Calu3 (cell line): ENCODE data around the gene TSPAN11. TPM values are rescaled to one million over a fixed set of nuclear protein-coding genes. Genes with fewer than 3 reads are reported as not detected.

Experiments used
- BruUV-seq: library from RNA; stranded (reverse); fragments of 400-500 nt; replicated peaks from 2 replicates; lab custom pipeline; 2021; lab: Mats Ljungman, UMichigan
- CTCF ChIA-PET: fragments of 300-600 bp; sonication (Branson Sonifier 250); formaldehyde crosslinking; loops from one replicate; lab custom pipeline; 2022; ENCODE audit warnings: antibody characterized with exemption; lab: Charles Lee
- DNase-seq: peaks from one replicate; pipeline ENCODE4 v3.0.0; 2022
- H3K27ac Mint-ChIP-seq: one replicate; pipeline ENCODE4 v1.8.0; 2022; ENCODE audit warnings: mixed read lengths; ENCODE audit not compliant: unreplicated experiment
- H3K27me3 Mint-ChIP-seq: one replicate; pipeline ENCODE4 v1.8.0; 2022; ENCODE audit warnings: mixed read lengths; ENCODE audit not compliant: unreplicated experiment
- H3K36me3 Mint-ChIP-seq: one replicate; pipeline ENCODE4 v1.8.0; 2022; ENCODE audit warnings: mild to moderate bottlenecking, moderate library complexity, mixed read lengths; ENCODE audit not compliant: insufficient read depth, unreplicated experiment
- H3K4me1 Mint-ChIP-seq: one replicate; pipeline ENCODE4 v1.8.0; 2022; ENCODE audit warnings: mild to moderate bottlenecking, low read depth, mixed read lengths; ENCODE audit not compliant: unreplicated experiment
- H3K4me3 Mint-ChIP-seq: one replicate; pipeline ENCODE4 v1.8.0; 2022; ENCODE audit warnings: mild to moderate bottlenecking, low read depth, moderate library complexity, mixed read lengths; ENCODE audit not compliant: unreplicated experiment
- H3K9me3 Mint-ChIP-seq: one replicate; pipeline ENCODE4 v1.8.0; 2022; ENCODE audit warnings: low read depth, mixed read lengths; ENCODE audit not compliant: unreplicated experiment
- intact Hi-C: fragments of 100-400 bp; cut with micrococcal nuclease; formaldehyde crosslinking; loops from one replicate; pipeline ENCODE4 v1.10.0; 2022; ENCODE audit not compliant: unreplicated experiment
- total RNA-seq: library from RNA; stranded (reverse); gene quantifications from 2 replicates; pipeline ENCODE4 v1.2.3, GENCODE V29; 2022
- TF ChIP-seq, protein P1 (sequence below): fragments of 200-600 bp; IDR thresholded peaks from one replicate; pipeline ENCODE4 v1.8.0; 2022; ENCODE audit warnings: antibody characterized with exemption; ENCODE audit not compliant: unreplicated experiment

TSPAN11 gene
- total RNA-seq, 1 experiment from 2014 or later = not detected

- H3K4me3 Mint-ChIP-seq = no peak overlapping the region
- no peaks in the 10 kb centered on the region for H3K36me3 Mint-ChIP-seq
- no peak overlapping the region for H3K27ac Mint-ChIP-seq
- H3K4me1 Mint-ChIP-seq = no peaks in the 10 kb centered on the region
- BruUV-seq = no TSS peak
- no peaks in the 10 kb centered on the region for H3K27me3 Mint-ChIP-seq
- H3K9me3 Mint-ChIP-seq = no peaks in the 10 kb centered on the region
- intact Hi-C loops = no loop called here
- CTCF ChIA-PET = interaction anchor here (0.6 kb wide), 1 partner anchor 8 kb away, joined by 3 read pairs; no protein-coding TSS in a partner anchor
- TF ChIP-seq, protein P1, sequence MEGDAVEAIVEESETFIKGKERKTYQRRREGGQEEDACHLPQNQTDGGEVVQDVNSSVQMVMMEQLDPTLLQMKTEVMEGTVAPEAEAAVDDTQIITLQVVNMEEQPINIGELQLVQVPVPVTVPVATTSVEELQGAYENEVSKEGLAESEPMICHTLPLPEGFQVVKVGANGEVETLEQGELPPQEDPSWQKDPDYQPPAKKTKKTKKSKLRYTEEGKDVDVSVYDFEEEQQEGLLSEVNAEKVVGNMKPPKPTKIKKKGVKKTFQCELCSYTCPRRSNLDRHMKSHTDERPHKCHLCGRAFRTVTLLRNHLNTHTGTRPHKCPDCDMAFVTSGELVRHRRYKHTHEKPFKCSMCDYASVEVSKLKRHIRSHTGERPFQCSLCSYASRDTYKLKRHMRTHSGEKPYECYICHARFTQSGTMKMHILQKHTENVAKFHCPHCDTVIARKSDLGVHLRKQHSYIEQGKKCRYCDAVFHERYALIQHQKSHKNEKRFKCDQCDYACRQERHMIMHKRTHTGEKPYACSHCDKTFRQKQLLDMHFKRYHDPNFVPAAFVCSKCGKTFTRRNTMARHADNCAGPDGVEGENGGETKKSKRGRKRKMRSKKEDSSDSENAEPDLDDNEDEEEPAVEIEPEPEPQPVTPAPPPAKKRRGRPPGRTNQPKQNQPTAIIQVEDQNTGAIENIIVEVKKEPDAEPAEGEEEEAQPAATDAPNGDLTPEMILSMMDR = no peak
- no peak for DNase-seq
These were observed 61.5 kb downstream of the TSPAN11 start for GRCh38 chr12:30988086-30988485.

DNA sequence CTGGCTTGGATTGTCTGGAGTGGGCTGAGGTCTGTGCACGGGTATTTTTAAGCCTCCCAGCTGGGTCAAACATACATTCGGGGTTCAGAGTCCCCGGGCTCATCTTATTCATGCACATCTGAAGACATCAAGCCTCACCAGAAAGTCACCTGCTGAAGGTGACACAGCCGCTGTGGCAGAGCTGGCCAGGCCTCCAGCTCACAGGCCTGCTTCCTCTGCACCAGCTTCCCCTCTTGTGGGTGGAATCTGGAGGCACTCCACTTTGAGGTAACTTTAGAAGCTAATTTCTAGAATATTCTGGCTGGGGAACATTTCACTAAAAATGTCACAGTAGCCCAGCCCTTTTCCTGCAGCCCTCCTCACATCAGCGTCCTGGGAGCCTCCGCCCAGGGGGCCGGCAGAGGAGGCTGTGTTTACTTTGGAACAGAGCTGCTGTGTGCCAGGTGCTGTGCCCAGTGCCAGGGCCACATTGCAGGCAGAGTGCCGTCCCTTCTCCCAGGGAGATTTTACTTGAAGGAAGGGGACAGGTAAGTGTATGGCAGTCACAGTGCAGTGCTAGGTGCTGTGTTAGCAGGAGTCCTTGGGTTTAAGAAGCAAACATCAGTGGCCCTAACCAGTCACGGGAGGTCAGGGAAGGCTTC is 62.2 kb downstream of the TSPAN11 start:
- H3K36me3 Mint-ChIP-seq = no peaks in the 10 kb centered on the region
- BruUV-seq = no TSS peak
- TF ChIP-seq, protein P1 = no peak
- intact Hi-C loops = no loop called here
- no peak overlapping the region for H3K4me3 Mint-ChIP-seq
- CTCF ChIA-PET = interaction anchor here (0.6 to 1.3 kb wide), 2 partner anchors 8 to 12 kb away, joined by 3 read pairs; no protein-coding TSS in a partner anchor
- no peak overlapping the region for H3K27ac Mint-ChIP-seq
- DNase-seq = no peak
- no peaks in the 10 kb centered on the region for H3K27me3 Mint-ChIP-seq
- no peaks in the 10 kb centered on the region for H3K9me3 Mint-ChIP-seq
- no peaks in the 10 kb centered on the region for H3K4me1 Mint-ChIP-seq

DNA sequence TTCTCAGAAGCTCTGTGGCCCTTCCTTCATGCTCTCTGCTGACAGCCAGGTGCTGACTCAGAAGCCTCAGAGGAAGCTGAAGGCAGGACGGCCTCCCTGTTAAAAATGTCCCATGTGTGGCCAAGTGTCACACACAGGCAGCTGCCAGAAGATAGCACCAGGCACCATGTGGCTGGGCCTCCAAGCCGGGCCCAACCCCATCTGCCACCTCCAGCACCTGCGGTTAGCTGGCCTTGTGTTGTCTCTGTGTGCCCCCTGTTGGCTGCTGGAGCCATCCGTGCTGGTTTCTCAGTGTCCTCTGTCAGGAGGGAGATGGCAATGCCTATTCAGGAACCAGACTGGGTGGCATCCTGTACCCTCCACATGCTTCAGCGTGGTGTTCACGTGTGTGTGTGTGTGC is 63.2 kb downstream of the TSPAN11 start:
- H3K4me1 Mint-ChIP-seq = no peaks in the 10 kb centered on the region
- no peak overlapping the region for H3K4me3 Mint-ChIP-seq

DNA sequence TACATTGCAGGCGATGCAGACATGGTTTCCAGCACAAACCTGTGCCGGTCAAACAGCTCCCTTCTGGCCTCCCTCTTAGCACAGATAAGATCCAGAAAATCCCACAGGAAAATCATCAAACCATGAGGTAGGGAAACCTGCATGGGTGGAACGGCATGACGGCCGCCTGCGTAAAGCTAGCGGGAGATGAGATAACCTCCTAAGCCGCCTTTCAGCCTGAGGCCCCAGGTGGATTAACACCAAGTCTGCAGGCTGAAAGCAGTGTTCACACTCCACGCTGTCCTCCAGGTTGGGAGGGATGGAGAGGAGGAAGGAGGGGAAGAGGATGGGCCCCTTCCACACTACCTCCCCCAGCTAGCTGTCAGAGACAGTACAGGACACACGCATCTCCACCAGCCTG is 63.8 kb downstream of the TSPAN11 start:
- Mint-ChIP-seq H3K27me3 (no peaks in the 10 kb centered on the region), H3K9me3 (no peaks in the 10 kb centered on the region), H3K27ac (no peak overlapping the region), H3K4me3 (no peak overlapping the region), H3K36me3 (no peaks in the 10 kb centered on the region), H3K4me1 (no peaks in the 10 kb centered on the region)
- TF ChIP-seq, protein P1 = no peak
- DNase-seq = no peak
- intact Hi-C loops = no loop called here
- no TSS peak for BruUV-seq
- CTCF ChIA-PET = interaction anchor here (0.6 to 1.3 kb wide), 2 partner anchors 13 to 139 kb away, joined by 3 to 5 read pairs; no protein-coding TSS in a partner anchor

More for the DNA sequence above, 63.2 kb downstream of the TSPAN11 start:
- H3K27ac Mint-ChIP-seq = no peak overlapping the region
- peak; percentile 17 for DNase-seq
- no peaks in the 10 kb centered on the region for H3K36me3 Mint-ChIP-seq
- BruUV-seq = no TSS peak
- TF ChIP-seq, protein P1 = no peak
- H3K9me3 Mint-ChIP-seq = no peaks in the 10 kb centered on the region
- CTCF ChIA-PET = interaction anchor here (0.6 to 1.3 kb wide), 2 partner anchors 13 to 139 kb away, joined by 3 to 5 read pairs; no protein-coding TSS in a partner anchor
- intact Hi-C loops = no loop called here
- H3K27me3 Mint-ChIP-seq = no peaks in the 10 kb centered on the region
